ENCODE data around the gene CPLX3.
A peak's percentile ranks its signal among the peaks of the same experiment; 100 is the strongest.

Gene CPLX3

DNA sequence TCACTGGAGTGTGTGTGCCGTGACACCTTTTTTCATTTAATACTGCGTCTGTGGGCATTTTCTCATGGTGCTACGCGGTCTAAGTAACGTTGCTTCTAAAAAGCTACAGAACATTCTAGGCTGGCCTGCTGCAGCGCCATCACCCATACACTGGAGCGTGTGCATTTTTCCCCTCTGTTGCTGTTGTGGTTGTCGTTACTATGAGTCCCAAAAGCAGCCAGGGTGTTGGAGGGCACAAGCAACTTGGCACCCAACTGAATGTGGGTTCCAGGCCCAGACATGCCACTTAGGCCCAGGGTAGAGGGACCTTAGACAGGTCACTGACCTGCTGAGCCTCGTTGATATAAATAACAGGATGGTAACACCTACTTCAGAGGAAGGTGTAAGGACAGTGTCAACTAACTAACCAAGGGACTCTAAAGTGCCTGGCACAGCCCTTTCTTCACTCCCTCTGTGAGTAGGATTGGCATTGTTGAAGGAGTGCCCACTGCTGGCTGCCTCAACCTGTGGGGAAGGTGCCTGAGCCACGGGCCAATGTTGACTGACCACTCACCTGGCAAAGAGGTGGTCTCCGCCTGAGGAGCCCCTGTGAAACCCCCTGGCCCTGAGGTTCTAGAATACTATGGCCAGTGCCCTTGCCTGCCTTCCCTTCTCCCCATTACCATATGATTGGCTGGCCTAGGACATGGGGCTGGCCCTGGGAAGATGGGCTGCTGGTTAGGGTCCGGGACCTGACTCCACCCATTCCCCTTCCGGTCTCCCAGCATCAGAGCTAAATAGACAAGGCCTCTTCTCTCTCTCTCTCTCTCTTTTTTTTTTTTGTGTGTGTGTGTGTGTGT, 41.0 kb upstream of the CPLX3 start:
- no peak for TF ChIP-seq ZBTB7A (IDR thresholded peaks at IDR 0.05; ENCODE audit: low read depth)
- TF ChIP-seq RAD21 (IDR thresholded peaks at IDR 0.05; ENCODE audit: low read depth), result no peak
- no peak for TF ChIP-seq NFIC (IDR thresholded peaks at IDR 0.05)
- TF ChIP-seq FOXM1 (IDR thresholded peaks at IDR 0.05; ENCODE audit: borderline replicate concordance, low read depth), result no peak
- TF ChIP-seq YY1 (IDR thresholded peaks at IDR 0.05; ENCODE audit: low read depth), result no peak
- TF ChIP-seq CEBPB (IDR thresholded peaks at IDR 0.05), result no peak
- no peak for TF ChIP-seq TAF1 (IDR thresholded peaks at IDR 0.05; ENCODE audit: low read depth)
- no peak for TF ChIP-seq CREB1 (IDR thresholded peaks at IDR 0.05; ENCODE audit: low read depth)
- TF ChIP-seq, protein P1, sequence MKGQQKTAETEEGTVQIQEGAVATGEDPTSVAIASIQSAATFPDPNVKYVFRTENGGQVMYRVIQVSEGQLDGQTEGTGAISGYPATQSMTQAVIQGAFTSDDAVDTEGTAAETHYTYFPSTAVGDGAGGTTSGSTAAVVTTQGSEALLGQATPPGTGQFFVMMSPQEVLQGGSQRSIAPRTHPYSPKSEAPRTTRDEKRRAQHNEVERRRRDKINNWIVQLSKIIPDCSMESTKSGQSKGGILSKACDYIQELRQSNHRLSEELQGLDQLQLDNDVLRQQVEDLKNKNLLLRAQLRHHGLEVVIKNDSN (IDR thresholded peaks at IDR 0.05), result no peak
- TF ChIP-seq, protein P2, sequence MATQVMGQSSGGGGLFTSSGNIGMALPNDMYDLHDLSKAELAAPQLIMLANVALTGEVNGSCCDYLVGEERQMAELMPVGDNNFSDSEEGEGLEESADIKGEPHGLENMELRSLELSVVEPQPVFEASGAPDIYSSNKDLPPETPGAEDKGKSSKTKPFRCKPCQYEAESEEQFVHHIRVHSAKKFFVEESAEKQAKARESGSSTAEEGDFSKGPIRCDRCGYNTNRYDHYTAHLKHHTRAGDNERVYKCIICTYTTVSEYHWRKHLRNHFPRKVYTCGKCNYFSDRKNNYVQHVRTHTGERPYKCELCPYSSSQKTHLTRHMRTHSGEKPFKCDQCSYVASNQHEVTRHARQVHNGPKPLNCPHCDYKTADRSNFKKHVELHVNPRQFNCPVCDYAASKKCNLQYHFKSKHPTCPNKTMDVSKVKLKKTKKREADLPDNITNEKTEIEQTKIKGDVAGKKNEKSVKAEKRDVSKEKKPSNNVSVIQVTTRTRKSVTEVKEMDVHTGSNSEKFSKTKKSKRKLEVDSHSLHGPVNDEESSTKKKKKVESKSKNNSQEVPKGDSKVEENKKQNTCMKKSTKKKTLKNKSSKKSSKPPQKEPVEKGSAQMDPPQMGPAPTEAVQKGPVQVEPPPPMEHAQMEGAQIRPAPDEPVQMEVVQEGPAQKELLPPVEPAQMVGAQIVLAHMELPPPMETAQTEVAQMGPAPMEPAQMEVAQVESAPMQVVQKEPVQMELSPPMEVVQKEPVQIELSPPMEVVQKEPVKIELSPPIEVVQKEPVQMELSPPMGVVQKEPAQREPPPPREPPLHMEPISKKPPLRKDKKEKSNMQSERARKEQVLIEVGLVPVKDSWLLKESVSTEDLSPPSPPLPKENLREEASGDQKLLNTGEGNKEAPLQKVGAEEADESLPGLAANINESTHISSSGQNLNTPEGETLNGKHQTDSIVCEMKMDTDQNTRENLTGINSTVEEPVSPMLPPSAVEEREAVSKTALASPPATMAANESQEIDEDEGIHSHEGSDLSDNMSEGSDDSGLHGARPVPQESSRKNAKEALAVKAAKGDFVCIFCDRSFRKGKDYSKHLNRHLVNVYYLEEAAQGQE (IDR thresholded peaks at IDR 0.05; ENCODE audit: low read depth), result no peak
- TF ChIP-seq, protein P3, sequence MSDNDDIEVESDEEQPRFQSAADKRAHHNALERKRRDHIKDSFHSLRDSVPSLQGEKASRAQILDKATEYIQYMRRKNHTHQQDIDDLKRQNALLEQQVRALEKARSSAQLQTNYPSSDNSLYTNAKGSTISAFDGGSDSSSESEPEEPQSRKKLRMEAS (IDR thresholded peaks at IDR 0.05), result no peak
- TF ChIP-seq EGR1 (IDR thresholded peaks at IDR 0.05), result no peak
- TF ChIP-seq TEAD4 (IDR thresholded peaks at IDR 0.05), result no peak
- TF ChIP-seq EP300 (IDR thresholded peaks at IDR 0.05; ENCODE audit: borderline replicate concordance), result no peak
- TF ChIP-seq TCF12 (IDR thresholded peaks at IDR 0.05; ENCODE audit: low read depth), result no peak

DNA sequence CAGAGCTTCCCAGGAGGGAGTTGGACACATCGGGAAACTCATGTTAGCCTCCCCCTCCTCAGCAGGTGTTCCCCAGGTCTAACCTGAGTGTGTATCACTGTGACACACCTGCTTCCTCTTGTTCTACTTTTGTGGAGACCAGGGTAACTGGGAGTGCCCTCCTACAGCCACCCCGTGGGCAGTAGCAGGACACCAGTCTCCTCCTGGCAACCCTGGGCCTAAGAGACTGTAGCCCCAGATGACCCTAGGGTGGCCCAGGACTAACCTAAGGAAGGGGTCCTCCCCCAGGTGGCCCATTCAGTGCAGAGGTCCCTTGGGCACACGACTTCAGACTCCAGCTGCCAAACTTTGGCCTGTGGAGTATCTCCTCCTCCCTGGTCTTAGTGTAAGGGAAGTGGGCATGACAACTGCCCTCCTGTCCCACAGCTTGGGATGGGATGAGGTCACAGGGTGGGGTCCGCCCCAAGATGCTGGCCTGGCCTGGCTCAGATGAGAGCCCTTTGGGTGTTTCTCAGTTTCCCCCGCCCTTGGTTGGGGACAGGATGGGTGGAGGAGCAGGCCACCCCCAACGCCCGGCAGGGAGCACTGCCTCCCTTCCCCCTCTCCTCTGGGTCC, 39.8 kb upstream of the CPLX3 start:
- TF ChIP-seq CEBPB (IDR thresholded peaks at IDR 0.05) (no peak), FOXM1 (IDR thresholded peaks at IDR 0.05; ENCODE audit: borderline replicate concordance, low read depth) (no peak), ZBTB7A (IDR thresholded peaks at IDR 0.05; ENCODE audit: low read depth) (no peak), YY1 (IDR thresholded peaks at IDR 0.05; ENCODE audit: low read depth) (no peak), TCF12 (IDR thresholded peaks at IDR 0.05; ENCODE audit: low read depth) (no peak), NFIC (IDR thresholded peaks at IDR 0.05) (no peak), RAD21 (IDR thresholded peaks at IDR 0.05; ENCODE audit: low read depth) (no peak), TEAD4 (IDR thresholded peaks at IDR 0.05) (no peak), CREB1 (IDR thresholded peaks at IDR 0.05; ENCODE audit: low read depth) (no peak), EGR1 (IDR thresholded peaks at IDR 0.05) (no peak), TAF1 (IDR thresholded peaks at IDR 0.05; ENCODE audit: low read depth) (no peak), EP300 (IDR thresholded peaks at IDR 0.05; ENCODE audit: borderline replicate concordance) (no peak)
- TF ChIP-seq, protein P3 (IDR thresholded peaks at IDR 0.05), result no peak
- TF ChIP-seq, protein P1 (IDR thresholded peaks at IDR 0.05), result no peak
- TF ChIP-seq, protein P2 (IDR thresholded peaks at IDR 0.05; ENCODE audit: low read depth), result no peak

DNA sequence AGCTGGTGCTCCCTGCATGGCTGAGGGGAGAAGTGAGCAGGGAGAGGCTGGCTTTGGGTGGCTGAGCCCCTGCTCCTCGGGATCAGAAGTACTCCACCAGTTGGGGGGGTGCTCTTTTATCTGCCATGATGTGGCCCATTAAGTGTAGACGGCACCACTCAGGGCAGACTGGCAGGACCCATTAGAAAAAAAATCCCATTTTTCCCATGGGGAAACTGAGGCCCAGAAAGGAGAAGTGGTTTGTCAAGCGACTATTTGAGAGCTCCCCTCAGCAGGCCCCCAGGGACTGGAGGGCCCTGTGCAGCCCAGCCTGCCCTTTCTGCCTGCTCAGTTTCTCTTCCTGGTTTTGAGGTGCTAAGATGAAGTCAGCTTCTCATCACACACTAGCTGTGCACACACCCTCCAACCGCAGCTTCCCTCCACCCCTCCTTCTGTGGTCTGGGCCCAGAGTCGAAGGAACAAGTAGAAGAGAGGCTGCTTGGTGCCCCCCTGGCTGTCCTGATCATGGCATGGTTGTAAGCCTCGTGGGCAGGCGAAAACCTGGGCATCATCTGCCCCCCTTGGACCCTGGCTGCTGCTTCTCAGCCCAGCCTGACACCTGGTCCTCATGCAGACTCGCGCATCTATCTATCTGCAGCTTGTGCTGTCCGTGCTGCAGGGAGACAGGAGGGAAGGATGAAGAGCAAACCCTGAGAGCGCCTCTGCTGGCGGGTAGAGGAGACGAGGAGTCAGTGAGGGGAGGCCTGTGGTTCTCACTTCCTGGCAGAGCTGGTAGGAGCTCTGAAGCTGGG, 39.0 kb upstream of the CPLX3 start:
- TF ChIP-seq, protein P2 (IDR thresholded peaks at IDR 0.05; ENCODE audit: low read depth), result no peak
- TF ChIP-seq, protein P3 (IDR thresholded peaks at IDR 0.05), result peak; percentile 26; the same call in 1 of the 2 replicates
- TF ChIP-seq RAD21 (IDR thresholded peaks at IDR 0.05; ENCODE audit: low read depth) (peak; percentile 17; the same call in 1 of the 2 replicates), TAF1 (IDR thresholded peaks at IDR 0.05; ENCODE audit: low read depth) (no peak), ZBTB7A (IDR thresholded peaks at IDR 0.05; ENCODE audit: low read depth) (no peak)
